AG04450 (cell line): ENCODE measurements around the gene FOXF2. TPM values are rescaled to one million over a fixed set of nuclear protein-coding genes. Genes with fewer than 3 reads are reported as not detected.

ENCODE experiments used
- CTCF ChIA-PET: fragments of 300-600, 350-600 bp; formaldehyde crosslinking; extraction: SDS; loops from one replicate; lab custom pipeline; 2022; ENCODE audit warnings: antibody characterized with exemption, inconsistent platforms; lab: Charles Lee
- POLR2A ChIA-PET: fragments of 350-600 bp; formaldehyde crosslinking; extraction: SDS; loops from one replicate; lab custom pipeline; 2021; ENCODE audit warnings: antibody characterized with exemption, inconsistent platforms; lab: Yijun Ruan, JAX
- DNase-seq: peaks from one replicate; pipeline ENCODE4 v3.0.0-alpha.2; 2011; ENCODE audit warnings: low read depth, low spot score
- H3K27ac ChIP-seq: one replicate; pipeline ENCODE4 v1.5.1; 2012; ENCODE audit warnings: low read depth, low read length, control low read depth
- H3K27me3 ChIP-seq: one replicate; pipeline ENCODE4 v1.6.0; 2012; ENCODE audit warnings: low read length; ENCODE audit not compliant: control insufficient read depth, insufficient read depth
- H3K4me3 ChIP-seq: 2 replicates; pipeline ENCODE4 v1.5.1; 2011; ENCODE audit warnings: mild to moderate bottlenecking, low read depth, low read length, control low read depth
- H3K9me3 ChIP-seq: 2 replicates; pipeline ENCODE4 v1.5.1; 2012; ENCODE audit warnings: low read length; ENCODE audit not compliant: control insufficient read depth, insufficient read depth
- polyA plus RNA-seq: library from polyadenylated mRNA; depleted of rRNA; stranded (reverse); fragments of >200 nt; gene quantifications from 2 replicates; pipeline ENCODE4 v1.2.3, GENCODE V29; 2011
- TF ChIP-seq, protein P1 (sequence below): IDR thresholded peaks from 2 replicates; pipeline ENCODE4 v1.5.1; 2011; ENCODE audit warnings: low read depth, low read length, control low read depth, inconsistent platforms

FOXF2 gene
- polyA plus RNA-seq, 1 experiment, result 17.3 TPM

DNA sequence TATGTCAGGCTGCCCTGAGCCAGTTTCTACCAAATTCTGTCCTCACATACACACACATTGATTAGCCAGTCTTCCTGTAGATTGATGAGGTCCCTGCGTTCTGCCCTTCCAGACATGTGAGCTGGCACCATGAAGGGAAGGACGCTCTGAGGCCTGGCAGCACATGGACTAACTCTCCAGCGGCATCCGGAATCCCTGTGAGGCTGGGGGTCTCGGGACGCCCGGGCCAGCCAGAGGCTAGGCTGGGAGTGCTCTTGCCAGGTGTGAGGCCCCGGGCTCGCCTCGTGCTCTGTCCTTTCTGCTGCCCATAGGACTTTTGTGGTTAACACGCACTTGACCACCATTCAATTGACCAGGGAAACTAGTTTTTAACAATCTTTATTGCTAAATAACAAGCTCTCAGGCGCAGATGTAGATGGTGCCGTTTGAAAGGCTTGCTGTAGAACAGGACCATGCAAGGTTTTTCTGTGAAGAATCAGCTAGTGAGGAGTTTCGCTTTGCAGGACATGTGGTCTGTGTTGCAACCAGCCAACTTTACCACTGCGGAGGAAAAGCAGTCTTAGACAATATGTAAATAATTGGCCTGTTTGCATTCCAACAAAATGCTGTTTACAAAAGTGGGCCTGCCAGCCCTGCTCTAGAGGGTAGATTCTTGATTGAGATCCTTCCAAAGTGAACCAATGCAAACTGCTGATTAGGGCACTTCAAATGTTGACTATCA is 29.3 kb downstream of the FOXF2 start:
- TF ChIP-seq, protein P1, sequence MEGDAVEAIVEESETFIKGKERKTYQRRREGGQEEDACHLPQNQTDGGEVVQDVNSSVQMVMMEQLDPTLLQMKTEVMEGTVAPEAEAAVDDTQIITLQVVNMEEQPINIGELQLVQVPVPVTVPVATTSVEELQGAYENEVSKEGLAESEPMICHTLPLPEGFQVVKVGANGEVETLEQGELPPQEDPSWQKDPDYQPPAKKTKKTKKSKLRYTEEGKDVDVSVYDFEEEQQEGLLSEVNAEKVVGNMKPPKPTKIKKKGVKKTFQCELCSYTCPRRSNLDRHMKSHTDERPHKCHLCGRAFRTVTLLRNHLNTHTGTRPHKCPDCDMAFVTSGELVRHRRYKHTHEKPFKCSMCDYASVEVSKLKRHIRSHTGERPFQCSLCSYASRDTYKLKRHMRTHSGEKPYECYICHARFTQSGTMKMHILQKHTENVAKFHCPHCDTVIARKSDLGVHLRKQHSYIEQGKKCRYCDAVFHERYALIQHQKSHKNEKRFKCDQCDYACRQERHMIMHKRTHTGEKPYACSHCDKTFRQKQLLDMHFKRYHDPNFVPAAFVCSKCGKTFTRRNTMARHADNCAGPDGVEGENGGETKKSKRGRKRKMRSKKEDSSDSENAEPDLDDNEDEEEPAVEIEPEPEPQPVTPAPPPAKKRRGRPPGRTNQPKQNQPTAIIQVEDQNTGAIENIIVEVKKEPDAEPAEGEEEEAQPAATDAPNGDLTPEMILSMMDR, result no peak
- Histone ChIP-seq H3K4me3 (no peak overlapping the region), H3K9me3 (no peaks in the 10 kb centered on the region; the same call in 1 of the 2 replicates), H3K27me3 (peaks cover 4% of the 10 kb centered on the region), H3K27ac (peak overlapping the region; percentile 0)
- CTCF ChIA-PET, result interaction anchor here (1.1 to 7.6 kb wide), 4 partner anchors 18 to 697 kb away, joined by 3 to 49 read pairs (median 4); no protein-coding TSS in a partner anchor
- DNase-seq, result no peak
- POLR2A ChIA-PET, result interaction anchor here (0.6 kb wide), 1 partner anchor 21 kb away, joined by 4 read pairs; no protein-coding TSS in a partner anchor

DNA sequence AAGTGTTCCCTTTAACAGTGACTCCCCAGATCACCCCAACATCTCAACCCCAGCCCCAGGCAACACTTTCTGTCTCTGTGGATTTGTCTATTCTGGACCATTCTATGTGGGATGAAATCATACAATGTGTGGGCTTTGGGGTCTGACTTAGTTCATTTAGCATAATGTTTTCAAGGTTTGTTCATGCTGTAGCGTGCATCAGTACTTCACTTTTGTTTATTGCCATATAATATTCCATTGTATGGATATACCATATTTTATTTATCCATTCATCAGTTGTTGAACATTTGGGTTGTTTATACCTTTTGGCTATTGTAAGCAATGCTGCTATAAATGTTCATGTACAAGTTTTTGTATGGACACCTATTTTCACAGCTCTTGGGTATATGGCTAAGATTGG is 31.0 kb downstream of the FOXF2 start:
- Histone ChIP-seq H3K9me3 (no peaks in the 10 kb centered on the region; the same call in 1 of the 2 replicates), H3K4me3 (no peak overlapping the region), H3K27me3 (peaks cover 4% of the 10 kb centered on the region), H3K27ac (no peak overlapping the region)
- ChIA-PET POLR2A (no interaction called here), CTCF (interaction anchor here (7.6 kb wide), 1 partner anchor 23 kb away, joined by 49 read pairs; no protein-coding TSS in a partner anchor)
- DNase-seq, result no peak
- TF ChIP-seq, protein P1, result no peak

DNA sequence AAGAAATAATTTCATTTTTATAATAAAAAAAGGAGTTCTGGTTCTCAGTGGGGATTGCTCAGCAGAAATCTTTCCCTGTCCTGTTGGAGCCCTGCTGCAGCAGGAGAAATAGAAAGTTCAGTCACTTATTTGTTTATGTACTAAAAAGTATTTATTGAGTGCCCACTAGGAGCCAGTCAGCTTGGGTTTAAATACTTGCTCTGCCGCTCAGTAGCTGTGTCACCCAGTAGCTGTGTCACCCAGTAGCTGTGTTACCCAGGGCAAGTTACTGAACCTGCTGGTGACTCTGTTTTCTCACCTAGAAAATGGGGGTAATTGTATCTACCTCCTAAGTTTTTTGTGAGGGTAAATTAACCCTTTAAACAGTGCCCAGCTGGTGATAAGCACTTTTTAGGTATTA is 32.9 kb downstream of the FOXF2 start:
- H3K4me3 ChIP-seq, result no peak overlapping the region
- ChIA-PET CTCF (interaction anchor here (0.7 to 7.6 kb wide), 10 partner anchors 14 to 830 kb away, joined by 5 to 49 read pairs (median 10); no protein-coding TSS in a partner anchor), POLR2A (no interaction called here)
- TF ChIP-seq, protein P1, result no peak
- no peak overlapping the region for H3K27ac ChIP-seq
- peaks cover 11% of the 10 kb centered on the region for H3K27me3 ChIP-seq
- H3K9me3 ChIP-seq, result no peaks in the 10 kb centered on the region; the same call in 1 of the 2 replicates
- DNase-seq, result no peak

DNA sequence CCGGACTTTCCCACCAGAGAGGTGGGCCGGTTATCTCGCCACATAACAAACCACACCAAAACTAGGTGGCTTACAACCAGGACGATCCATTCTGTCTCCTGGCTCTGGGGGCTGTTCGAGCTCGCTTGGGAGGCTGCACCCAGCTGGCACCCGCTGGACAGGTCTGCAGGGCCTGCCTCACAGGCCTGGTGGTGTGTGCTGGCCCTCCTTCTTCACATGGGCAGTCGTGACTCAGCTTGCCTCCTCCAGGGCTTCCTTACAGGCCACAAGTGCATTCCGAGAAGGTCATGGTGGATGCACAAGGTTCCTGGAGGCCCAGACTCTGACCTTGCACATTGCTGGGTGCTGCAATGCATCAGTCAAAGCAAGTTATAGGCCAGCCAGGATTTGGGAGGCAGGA is 34.2 kb downstream of the FOXF2 start:
- POLR2A ChIA-PET, result interaction anchor here (0.9 kb wide), 1 partner anchor 511 kb away, joined by 3 read pairs; no protein-coding TSS in a partner anchor
- CTCF ChIA-PET, result interaction anchor here (0.5 to 7.6 kb wide), 18 partner anchors 9 to 832 kb away, joined by 3 to 49 read pairs (median 4); no protein-coding TSS in a partner anchor
- Histone ChIP-seq H3K27me3 (peaks cover 12% of the 10 kb centered on the region), H3K9me3 (no peaks in the 10 kb centered on the region; the same call in 1 of the 2 replicates), H3K27ac (no peak overlapping the region), H3K4me3 (no peak overlapping the region)
- TF ChIP-seq, protein P1, result no peak
- no peak for DNase-seq
